GM21723 (cell line): ENCODE results near the gene MS4A4E.
A peak's percentile ranks its signal among the peaks of the same experiment; 100 is the strongest.
"Not testable (repeated sequence)": the region's sequence is repeated elsewhere in the genome, so short reads cannot be mapped to it uniquely, and the experiment has no call there.

Source experiments
- ATAC-seq: cut with Tn5 transposase; IDR thresholded peaks from one replicate; pipeline ENCODE4 v1.9.1; 2021; ENCODE audit warnings: mild to moderate bottlenecking, moderate library complexity; ENCODE audit not compliant: unreplicated experiment

MS4A4E gene

GRCh38 chr11:60221692-60222091 is 21.2 kb downstream of the MS4A4E start:
- no peak for ATAC-seq

- no peak for ATAC-seq
Measured at GRCh38 chr11:60221181-60221580, 21.8 kb downstream of the MS4A4E start.

GRCh38 chr11:60214386-60214785 is 28.6 kb downstream of the MS4A4E start:
- ATAC-seq = no peak

- no peak for ATAC-seq
Measured at GRCh38 chr11:60211206-60211605, 31.7 kb downstream of the MS4A4E start.

GRCh38 chr11:60209977-60210376 is 33.0 kb downstream of the MS4A4E start:
- ATAC-seq = no peak

GRCh38 chr11:60208951-60209350 is 34.0 kb downstream of the MS4A4E start:
- no peak for ATAC-seq

GRCh38 chr11:60208146-60208895 is 34.6 kb downstream of the MS4A4E start:
- ATAC-seq = no peak

GRCh38 chr11:60206616-60207015 is 36.3 kb downstream of the MS4A4E start:
- ATAC-seq = no peak

- peak; percentile 81 for ATAC-seq
Measured at GRCh38 chr11:60204922-60205321, 38.0 kb downstream of the MS4A4E start.

- ATAC-seq = not testable (repeated sequence)
Measured at GRCh38 chr11:60201334-60201733, 41.6 kb downstream of the MS4A4E start.

GRCh38 chr11:60197442-60197841 is 45.5 kb downstream of the MS4A4E start:
- no peak for ATAC-seq

GRCh38 chr11:60195923-60196368 is 47.0 kb downstream of the MS4A4E start:
- peak; percentile 83 for ATAC-seq

- no peak for ATAC-seq
Measured at GRCh38 chr11:60194511-60194910, 48.4 kb downstream of the MS4A4E start.

- peak; percentile 76 for ATAC-seq
Measured at GRCh38 chr11:60193687-60194433, 49.1 kb downstream of the MS4A4E start.

- not testable (repeated sequence) for ATAC-seq
Measured at GRCh38 chr11:60192564-60192963, 50.4 kb downstream of the MS4A4E start.

- ATAC-seq = not testable (repeated sequence)
Measured at GRCh38 chr11:60188481-60188880, 54.5 kb downstream of the MS4A4E start.

- not testable (repeated sequence) for ATAC-seq
Measured at GRCh38 chr11:60186128-60186527, 56.8 kb downstream of the MS4A4E start.

- ATAC-seq = not testable (repeated sequence)
Measured at GRCh38 chr11:60185512-60185827, 57.5 kb downstream of the MS4A4E start.

GRCh38 chr11:60184824-60185511 is 58.0 kb downstream of the MS4A4E start:
- peak; percentile 63 for ATAC-seq

- no peak for ATAC-seq
Measured at GRCh38 chr11:60183591-60184205, 59.2 kb downstream of the MS4A4E start.
